Measurements from ENCODE around the gene COLGALT1.
A peak's percentile ranks its signal among the peaks of the same experiment; 100 is the strongest.
"Not testable (repeated sequence)": the region's sequence is repeated elsewhere in the genome, so short reads cannot be mapped to it uniquely, and the experiment has no call there.

Gene COLGALT1

DNA sequence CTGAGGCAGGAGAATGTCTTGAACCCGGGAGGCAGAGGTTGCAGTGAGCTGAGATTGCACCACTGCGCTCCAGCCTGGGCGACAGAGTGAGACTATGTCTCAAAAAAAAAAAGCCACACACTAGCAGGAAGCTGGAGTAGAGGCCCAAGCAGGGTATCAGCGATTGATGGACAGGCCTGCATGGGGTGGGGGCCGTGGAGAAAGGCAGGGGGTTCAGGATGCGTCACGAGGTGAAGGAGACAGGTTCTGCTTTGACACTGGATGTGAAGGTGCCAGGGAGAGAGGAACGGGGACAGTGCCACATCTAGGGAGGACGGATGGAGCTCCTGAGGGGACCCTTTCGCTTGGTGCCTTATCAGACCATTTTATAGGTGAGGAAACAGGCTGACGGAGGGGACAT, 7.1 kb downstream of the COLGALT1 start:
- no peak for DNase-seq

DNA sequence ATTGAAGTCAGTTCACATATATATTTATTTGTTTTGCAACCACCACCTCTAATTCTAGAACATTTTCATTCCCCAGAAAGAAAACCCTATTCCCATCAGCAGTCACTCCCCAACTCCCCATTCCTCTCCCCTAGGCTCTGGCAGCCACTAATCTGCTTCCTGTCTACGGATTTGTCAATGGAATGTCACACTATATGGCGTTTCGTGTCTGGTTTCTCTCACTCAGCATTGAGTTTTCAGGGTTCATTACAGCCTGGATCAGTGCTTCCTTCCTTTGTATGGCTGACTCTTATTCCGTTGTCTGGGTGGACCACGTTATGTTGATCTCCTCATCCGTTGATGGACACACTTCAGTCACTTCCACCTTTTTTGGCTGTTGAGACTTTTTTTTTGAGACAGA, 9.3 kb downstream of the COLGALT1 start:
- DNase-seq = no peak

DNA sequence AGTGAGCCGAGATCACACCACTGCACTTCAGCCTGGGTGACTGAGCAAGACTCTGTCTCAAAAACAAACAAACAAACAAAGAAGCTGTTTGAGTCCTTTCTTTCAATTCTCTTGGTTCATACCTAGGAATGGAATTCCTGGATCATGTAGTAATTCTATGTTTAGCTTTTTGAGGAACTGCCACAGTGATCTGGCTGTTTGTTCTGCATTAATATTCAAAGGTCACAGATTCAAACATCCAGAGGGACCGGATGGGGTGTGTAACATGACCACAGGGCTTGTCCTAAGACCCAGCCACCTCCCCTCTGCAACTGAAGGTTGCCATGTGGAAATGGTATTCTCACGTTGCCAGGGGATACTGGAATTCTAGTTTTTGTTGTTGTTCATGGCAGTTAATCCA, 10.2 kb downstream of the COLGALT1 start:
- no peak for DNase-seq

DNA sequence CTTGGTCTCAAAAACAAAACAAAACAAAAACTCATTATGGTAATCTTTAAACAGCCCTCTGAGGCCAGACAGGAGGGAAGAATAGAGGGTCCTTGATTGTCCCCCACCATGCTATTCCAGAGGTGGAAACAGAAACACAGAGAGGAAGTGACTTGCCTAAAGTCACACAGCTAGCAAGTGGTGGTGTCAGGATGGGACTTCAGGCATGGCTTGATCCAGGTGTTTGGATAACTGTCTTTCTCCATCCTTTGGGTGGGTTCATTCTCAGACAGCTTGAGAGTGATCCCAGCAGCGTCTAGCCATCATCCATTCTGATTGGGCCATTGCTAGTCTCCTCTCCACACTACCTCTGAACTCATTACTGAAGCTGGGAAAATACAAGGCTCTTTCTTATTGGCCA, 12.5 kb downstream of the COLGALT1 start:
- no peak for DNase-seq

DNA sequence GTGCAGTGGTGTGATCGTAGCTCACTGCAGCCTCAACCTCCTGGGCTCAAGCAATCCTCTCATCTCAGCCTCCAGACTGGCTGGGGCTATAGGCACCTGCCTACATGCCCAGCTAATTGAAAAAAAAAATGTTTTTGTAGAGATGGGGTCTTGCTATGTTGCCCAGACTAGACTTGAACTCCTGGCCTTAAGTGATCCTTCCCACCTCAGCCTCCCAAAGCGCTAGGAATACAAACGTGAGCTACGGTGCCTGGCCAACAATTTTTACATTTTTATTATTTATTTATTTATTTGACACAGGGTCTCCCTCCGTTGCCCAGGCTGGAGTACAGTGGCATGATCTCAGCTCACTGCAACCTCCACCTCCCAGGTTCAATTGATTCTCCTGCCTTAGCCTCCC, 14.8 kb downstream of the COLGALT1 start:
- DNase-seq = not testable (repeated sequence)

DNA sequence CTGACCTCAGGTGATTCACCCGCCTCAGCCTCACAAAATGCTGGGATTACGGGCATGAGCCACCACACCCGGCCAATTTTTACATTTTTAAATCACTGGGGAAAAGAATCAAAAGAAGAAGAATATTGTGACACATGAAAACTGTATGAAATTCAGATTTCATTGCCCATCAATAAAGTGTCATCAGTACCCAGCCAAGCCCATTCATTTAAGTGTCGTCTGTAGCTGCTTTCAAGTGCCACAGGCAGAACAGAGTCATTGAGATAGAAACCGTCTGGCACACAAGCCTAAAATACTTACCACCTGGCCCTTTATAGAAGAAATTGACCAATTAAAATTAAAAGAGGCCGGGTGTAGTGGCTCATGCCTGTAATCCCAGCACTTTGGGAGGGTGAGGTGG, 15.3 kb downstream of the COLGALT1 start:
- no peak for DNase-seq

DNA sequence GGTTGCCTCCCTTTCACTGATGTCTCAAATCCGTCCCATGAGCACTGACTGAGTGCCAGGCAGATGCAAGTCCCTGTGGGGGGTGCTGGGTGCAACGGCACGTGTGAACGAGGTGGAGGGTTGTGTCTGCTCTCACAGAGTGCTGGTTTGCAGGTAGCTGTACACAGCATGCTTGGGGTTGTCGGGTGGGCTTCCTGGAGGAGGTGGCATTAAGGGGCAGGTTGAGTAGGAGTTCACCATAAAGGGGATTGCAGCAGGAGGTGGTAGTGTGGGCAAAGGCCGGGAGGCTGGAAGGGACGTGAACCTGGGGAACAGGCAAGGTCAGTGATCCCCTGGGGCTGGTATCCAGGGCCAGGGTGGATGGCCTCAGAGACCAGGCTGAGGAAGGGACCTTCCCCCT, 17.2 kb downstream of the COLGALT1 start:
- no peak for DNase-seq

DNA sequence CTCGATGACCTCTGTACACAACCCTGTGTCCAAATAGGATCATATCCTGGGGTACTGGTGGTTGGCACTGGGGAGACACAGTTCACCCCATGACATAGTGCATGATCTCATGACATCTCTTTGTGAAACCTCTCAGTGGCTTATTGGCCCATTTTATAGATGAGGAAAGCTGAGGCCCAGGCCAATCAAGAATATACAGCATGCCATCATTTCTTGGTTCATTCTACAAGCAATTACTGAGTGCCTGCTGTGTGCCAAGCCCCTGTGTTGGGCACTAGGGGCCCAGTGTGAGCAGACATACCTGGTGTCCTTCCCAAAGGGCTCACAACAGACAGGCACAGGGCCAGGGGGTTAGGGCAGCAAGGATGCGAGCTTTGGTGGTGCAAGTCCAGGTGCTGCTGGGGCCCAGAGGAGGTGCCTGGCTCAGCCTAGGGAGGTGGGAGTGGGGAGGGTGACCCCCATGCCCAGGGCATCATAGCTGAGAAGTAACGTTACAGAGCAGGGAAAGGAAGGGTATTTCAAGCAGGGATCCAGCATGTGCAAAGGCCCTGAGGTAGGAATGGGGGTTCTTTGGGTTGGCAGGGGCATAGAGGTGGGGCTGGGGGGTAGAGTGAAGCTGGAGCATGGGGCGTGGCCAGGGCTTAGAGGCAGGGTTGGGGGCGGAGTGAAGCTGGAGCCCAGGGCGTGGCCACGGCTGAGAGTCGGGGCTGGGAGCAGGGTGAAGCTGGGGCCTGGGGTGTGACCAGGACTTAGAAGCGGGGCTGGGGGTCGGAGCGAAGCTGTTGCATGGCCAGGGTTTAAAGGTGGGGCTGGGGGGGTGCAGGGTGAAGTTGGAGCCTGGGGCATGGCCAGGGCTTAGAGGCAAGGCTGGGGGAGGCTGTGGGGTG, 20.7 kb downstream of the COLGALT1 start:
- DNase-seq = no peak

DNA sequence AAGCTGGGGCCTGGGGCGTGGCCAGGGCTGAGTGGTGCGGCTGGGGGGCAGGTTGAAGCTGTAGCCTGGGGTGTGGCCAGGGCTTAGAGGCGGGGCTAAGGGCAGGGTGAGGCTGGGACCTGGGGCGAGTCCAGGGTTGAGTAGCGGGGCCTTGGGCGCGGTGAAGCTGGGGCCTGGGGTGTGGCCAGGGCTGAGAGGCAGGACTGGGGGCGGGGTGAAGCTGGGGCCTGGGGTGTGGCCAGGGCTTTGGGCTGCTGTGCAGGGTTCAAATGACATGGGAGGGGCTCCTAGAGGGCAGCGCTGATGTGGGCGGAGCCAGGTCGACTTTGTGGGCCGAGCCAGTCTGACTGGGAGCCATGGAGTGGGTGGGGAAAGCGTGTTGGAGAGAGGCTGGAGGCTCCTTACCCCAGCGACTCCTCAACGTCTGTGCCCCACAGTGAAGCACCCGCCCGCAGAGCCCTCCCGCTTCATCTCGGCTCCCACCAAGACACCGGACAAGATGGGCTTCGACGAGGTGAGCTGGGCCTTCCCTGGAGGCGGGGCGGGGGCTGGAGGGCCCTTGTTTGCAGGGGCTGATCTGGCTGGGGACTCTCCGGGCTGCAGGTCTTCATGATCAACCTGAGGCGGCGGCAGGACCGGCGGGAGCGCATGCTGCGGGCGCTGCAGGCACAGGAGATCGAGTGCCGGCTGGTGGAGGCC, 21.5 kb downstream of the COLGALT1 start:
- DNase-seq = peak; percentile 80

DNA sequence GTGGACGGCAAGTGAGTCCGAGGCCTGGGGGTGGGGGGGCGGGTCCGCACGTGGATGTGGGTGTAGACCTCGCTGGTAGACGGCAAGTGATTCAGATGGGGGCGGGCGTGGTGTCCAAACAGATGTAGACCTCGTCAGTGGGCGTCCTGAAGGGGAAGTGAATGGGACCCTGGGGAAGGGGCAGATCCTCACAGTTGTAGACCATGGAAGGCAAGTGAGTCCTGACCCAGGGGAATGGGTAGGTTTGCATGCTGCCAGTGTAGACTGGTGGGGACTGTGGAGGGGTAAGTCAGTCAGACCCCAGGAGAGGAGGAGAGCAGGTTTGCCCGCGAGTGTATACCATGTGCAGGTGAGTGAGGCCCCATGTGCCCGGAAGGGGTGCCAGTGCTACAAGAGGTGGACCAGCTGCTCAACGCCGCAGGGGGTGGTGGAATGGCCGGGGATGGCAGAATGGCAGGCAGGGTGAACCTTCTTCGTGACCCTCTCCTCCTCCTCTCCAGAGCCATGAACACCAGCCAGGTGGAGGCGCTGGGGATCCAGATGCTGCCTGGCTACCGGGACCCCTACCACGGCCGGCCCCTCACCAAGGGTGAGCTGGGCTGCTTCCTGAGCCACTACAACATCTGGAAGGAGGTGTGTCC, 22.1 kb downstream of the COLGALT1 start:
- no peak for DNase-seq

DNA sequence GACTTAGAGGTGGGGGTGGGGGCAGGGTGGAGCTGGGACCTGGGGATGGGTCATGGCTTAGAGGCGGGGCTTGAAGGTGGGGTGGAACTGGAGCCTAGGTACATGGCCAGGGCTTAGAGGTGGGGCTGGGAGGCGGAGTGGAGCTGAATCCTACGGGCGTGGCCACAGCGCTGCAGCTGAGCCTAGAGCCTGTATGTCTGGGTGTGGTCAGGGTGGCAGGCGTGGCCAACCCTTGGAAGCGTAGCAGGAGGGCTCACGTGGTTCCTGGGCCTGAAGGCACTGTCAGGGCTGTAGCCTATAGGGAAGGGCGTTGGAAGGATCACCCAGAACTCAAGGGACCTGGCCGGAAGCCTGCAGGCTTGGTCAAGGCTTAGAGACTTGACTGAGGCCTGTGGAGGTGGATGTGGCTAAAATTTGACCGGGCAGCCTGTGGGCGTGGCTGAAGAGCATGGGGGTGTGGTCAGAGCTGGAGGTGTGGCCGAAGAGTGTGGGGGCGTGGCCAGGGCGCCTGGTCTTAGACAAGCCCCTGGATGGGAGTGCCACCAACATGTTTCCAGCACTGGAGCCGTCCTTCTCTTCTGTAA, 24.3 kb downstream of the COLGALT1 start:
- DNase-seq = peak; percentile 68

DNA sequence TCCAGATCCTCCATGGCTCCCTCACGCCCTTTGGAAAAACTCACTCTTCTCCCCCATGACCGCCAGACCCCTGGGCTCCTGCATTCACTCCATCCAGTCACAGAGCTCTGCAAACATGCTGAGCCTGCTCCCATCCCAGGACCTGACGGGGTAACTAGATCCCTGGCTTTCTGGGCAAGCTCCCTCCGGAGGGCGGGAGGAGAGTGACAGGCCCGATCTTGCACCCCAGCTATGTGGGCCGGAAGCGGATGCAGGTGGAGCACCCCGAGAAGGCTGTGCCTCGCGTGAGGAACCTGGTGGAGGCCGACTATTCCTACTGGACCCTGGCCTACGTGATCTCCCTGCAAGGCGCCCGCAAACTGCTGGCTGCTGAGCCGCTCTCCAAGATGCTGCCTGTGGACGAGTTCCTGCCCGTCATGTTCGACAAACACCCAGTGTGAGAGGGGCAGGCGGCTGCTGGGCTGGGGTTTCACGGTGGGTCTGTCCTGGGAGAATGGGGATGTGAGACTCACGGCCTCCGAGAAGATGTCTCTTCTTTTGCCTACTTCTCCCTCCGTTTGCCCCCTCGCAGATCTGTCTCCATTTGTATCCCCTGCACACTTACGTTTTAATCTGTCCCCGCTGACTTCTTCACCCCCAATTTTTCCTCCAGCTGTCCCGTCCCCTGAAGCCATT, 25.2 kb downstream of the COLGALT1 start:
- DNase-seq = no peak

DNA sequence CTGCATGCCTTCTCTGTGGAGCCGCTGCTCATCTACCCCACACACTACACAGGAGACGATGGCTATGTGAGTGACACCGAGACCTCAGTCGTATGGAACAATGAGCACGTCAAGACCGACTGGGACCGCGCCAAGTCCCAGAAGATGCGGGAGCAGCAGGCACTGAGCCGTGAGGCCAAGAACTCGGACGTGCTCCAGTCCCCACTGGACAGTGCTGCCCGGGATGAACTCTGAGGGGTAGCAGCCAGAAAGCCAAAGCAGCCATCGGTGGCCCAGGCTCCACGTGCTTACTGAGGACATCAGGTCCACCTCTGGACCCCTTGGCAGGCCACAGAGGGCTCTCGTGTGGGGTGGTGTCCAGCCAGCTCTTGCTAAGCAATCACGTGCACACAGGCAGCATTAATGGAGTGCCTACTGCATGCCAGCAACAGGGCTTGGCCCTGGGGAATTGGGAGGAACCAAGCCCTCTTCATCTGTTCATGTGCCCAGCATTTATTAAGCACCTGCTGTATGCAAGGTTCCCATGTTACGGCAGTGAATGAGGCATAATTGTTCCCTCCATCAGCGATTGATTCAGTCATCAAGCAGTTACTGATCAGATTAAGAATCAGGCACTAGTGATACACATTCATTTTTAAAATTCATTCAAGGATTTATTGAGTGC, 25.9 kb downstream of the COLGALT1 start:
- DNase-seq = no peak

DNA sequence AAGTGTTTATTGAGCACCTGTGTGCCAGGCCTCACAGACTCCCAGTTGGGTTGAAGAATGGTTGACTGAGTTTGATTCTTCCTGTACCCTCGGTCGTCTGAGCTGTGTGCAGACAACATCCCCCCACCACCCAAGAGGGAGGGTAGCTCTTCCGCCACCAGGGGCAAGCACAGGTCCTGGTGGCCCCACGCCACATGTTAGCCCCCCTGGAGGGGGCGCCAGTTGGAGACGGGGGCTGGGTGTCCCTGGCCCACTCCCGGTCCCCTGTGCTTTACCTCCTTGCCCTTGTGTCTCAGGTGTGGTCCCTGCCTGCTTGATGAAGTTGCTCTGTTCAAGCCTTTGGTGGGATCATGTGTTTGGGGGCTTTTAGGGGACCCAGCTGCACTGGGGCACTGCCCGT, 27.2 kb downstream of the COLGALT1 start:
- DNase-seq = no peak

DNA sequence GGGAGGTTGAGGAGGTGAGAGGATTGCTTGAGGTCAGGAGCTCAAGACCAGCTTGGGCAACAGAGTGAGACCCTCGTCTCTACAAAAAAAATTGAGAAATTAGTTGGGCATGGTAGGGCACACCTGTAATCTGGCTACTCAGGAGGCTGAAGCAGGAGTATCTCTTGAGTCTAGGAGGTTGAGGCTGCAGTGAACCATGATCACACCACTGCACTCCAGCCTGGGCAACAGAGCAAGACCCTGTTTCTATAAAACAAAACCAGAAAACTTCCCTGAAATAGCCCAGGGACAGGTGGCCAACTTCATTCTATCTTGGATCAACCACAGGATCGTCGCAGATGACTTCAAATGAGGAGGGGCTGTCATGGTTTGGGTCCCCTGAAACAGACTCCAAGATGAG, 28.7 kb downstream of the COLGALT1 start:
- DNase-seq = no peak

DNA sequence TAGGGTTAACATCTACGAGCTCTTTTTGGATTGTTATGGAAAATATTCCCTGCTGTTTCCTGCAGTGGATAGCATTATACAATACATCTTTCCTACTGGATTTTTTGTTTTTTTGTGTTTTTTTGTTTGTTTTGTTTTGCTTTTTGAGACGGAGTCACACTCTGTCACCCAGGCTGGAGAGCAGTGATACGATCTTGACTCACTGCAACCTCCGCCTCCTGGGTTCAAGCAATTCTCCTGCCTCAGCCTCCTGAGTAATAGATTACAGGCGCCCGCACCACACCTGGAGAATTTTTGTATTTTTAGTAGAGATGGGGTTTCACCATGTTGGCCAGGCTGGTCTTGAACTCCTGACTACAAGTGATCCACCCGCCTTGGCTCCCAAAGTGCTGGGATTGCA, 29.9 kb downstream of the COLGALT1 start:
- not testable (repeated sequence) for DNase-seq

DNA sequence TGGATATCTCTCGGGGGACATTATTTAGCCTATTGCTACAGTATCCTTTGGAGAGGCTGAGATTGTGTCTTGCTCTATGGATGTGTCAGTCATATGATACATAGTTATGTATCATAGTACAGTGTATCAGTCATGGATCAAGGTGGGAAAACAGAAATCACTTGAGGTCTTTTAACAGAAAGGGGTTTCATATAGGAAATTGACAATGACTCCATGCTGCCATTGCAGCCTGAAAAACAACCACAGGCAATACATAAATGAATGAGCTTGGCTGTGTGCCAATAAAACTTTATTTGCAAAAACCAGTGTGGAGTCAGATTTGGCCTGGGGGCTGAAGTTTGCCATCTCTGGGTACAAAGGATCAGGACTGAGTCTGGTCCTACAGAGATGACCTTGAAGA, 35.4 kb downstream of the COLGALT1 start:
- no peak for DNase-seq

DNA sequence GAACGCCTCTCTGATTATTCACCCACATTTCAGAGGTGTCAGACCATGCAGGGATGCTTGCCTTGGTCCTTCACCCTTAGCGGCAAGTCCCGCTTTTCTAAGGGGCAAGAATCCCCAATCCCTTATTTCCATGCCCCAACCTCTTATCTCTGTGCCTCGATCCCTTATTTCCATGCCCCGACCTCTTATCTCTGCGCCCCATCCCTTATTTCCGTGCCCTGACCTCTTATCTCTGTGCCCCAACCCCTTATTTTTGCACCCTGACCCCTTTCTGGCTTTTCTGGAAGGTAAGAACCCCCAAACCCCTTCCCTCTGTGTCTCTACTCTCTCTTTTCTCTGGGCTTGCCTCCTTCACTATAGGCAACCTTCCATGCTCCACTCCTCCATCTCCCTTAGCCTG, 38.8 kb downstream of the COLGALT1 start:
- DNase-seq = not testable (repeated sequence)

DNA sequence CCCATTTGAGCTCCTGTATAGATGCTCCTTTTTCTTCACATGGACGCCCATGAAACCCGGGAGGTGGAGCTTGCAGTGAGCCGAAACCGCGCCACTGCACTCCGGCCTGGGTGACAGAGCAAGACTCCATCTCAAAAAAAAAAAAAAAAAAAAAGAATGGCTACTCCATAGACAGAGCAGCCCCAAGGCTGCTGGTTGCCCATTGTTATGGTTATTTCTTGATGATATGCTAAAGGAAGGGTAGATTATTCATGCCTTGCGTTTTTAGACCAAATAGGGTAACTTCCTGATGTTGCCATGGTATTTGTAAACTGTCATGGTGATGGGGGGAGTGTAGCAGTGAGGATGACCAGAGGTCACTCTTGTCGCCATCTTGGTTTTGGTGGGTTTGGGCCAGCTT, 42.6 kb downstream of the COLGALT1 start:
- DNase-seq = not testable (repeated sequence)

DNA sequence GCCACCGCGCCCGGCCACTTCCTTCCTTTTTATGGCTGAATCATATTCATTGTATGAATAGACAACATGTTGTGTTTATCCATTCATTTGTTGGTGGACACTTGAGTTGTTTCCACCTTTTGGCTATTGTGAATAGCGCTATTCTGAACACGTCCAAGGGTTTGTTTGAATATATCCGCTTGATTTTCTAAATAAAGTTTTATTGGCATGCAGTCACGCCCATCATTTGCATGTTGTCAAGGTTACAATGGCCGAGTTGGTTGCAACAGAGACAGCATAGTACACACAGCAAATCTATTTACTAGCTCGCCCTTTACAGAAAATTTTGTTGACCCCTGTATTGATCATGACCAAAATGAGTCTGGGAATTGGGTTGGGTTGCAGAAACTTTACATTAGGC, 43.5 kb downstream of the COLGALT1 start:
- no peak for DNase-seq

DNA sequence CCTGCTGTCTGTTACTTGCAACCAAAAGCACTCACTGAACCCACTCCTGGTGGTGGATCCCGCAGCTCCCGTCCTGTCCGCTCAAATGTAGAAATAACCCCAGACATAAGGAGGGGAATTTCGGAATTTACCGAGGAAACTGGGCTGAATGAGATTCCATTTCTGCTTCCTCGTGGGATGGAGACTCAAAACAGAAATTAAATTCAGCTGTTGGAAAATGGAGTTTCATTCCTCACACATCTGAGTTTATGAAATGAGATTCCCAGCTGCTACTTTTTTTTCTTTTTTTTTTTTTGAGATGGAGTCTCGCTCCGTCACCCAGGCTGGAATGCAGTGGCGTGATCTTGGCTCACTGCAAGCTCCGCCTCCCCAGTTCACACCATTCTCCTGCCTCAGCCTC, 44.3 kb downstream of the COLGALT1 start:
- DNase-seq = no peak

DNA sequence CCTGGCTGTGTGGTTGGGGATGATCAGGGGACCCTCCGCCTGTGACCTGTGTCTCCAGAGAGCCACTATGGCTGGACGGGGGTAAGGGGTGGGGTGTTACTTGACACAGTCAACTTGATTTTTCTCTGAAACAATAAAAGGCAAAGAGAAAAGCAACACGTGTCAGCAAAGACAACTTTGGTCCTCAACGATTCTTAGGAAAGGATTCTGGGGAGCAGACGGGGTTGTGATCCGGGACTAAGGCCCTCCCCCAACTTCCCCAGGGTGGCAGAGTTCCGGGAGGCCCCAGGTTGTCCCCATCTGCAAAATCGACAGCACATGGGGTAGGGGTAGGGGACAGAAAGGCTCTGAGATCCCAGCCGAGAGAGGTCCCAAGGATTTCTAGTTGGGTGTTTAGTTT, 46.2 kb downstream of the COLGALT1 start:
- no peak for DNase-seq

Data from right hindlimb (tissue), 1 donor.